Measurements from ENCODE around the gene CCDC88B. TPM values are rescaled to one million over a fixed set of nuclear protein-coding genes. Genes with fewer than 3 reads are reported as not detected.
A peak's percentile ranks its signal among the peaks of the same experiment; 100 is the strongest.

CCDC88B gene
- total RNA-seq, 1 donor from 2014 or later: 7.7 TPM

DNA sequence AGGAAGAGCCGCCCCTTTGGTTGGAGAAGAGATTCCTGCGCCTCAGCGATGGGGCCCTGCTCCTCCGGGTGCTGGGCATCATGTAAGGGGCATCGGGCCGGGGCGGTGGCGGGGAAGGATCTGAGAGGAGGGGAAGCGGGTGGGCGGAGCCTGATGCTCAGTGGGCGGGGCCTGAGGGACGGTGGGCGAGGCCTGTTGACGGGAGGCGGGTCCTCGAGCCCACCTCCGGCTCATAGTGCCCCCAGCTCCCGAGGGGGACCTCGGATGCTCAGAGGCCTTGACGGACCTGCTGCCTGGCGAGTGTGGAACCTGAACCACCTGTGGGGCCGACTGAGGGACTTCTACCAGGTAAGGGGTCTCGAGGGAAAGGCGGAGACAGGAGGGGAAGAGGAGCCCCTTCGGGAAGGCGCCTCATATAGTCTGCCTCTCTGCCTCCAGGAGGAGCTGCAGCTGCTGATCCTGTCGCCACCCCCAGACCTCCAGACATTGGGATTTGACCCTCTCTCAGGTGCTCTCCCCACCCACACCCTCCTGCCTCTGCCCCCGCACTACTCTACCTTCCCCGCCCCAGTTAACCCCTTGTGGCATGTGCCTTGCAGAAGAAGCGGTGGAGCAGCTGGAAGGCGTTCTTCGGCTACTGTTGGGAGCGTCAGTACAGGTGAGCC is 799 bp downstream of the CCDC88B start:
- ATAC-seq (ENCODE audit: poor library complexity): no peak
- intact Hi-C loops (cut with DNase I): no loop called here
- DNase-seq: peak; percentile 79

DNA sequence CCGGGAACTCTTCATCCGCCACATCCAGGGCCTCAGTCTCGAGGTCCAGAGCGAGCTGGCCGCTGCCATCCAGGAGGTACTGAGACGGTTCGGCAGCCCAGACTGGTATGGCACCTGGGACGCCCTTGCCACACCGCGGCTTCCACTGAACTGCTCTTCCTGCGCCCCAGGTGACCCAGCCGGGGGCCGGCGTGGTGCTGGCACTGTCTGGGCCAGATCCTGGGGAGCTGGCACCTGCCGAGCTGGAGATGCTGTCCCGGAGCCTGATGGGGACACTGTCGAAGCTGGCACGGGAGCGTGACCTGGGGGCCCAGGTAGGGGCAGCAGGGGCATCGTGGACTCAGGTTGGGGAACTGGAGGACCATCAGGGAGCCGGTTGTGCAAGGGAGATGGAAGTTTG is 1.4 kb downstream of the CCDC88B start:
- intact Hi-C loops (cut with DNase I): no loop called here
- DNase-seq: no peak
- ATAC-seq (ENCODE audit: poor library complexity): no peak

- intact Hi-C loops (cut with DNase I): no loop called here
Observed at GRCh38 chr11:64341851-64342791, 2.1 kb downstream of the CCDC88B start.

GRCh38 chr11:64342869-64343745 is 3.1 kb downstream of the CCDC88B start:
- DNase-seq (no peak), ATAC-seq (ENCODE audit: poor library complexity) (peak; percentile 42)
- intact Hi-C loops (cut with DNase I): no loop called here

More at GRCh38 chr11:64341851-64342791, 2.1 kb downstream of the CCDC88B start:
- ATAC-seq (ENCODE audit: poor library complexity) (peak; percentile 93), DNase-seq (peak; percentile 94)

DNA sequence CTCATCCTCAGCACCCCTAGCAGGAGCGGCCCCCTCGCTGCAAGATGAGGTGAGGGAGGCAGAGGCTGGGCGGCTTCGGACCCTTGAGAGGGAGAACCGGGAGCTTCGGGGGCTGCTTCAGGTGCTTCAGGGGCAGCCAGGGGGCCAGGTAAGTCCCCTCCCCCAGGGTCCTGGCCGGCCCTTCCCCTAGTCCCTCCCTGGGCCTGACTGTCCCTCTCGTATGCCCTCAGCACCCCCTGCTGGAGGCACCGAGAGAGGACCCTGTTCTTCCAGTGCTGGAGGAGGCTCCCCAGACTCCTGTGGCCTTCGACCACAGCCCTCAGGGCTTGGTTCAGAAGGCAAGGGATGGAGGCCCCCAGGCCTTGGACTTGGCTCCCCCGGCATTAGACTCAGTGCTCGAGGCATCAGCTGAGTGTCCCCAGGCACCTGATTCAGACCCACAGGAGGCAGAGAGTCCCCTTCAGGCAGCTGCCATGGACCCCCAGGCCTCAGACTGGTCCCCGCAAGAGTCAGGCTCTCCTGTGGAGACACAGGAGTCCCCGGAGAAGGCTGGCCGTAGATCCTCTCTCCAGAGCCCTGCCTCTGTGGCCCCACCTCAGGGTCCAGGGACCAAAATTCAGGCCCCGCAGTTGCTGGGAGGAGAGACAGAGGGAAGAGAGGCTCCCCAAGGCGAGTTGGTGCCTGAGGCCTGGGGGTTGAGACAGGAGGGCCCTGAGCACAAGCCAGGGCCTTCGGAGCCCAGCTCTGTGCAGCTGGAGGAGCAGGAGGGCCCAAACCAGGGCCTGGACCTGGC is 4.0 kb downstream of the CCDC88B start:
- intact Hi-C loops (cut with DNase I): no loop called here
- ATAC-seq (ENCODE audit: poor library complexity) (peak; percentile 40), DNase-seq (no peak)

DNA sequence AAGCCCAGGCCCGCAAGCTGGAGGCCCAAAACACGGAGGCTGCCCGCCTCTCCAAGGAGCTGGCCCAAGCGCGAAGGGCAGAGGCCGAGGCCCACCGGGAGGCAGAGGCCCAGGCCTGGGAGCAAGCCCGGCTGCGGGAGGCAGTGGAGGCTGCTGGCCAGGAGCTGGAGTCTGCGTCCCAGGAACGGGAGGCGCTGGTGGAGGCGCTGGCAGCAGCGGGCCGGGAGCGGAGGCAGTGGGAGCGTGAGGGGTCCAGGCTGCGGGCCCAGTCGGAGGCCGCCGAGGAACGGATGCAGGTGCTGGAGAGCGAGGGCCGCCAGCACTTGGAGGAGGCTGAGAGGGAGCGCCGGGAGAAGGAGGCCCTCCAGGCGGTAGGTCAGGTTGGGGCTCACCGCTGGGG is 4.8 kb downstream of the CCDC88B start:
- ATAC-seq (ENCODE audit: poor library complexity) (no peak), DNase-seq (no peak)
- intact Hi-C loops (cut with DNase I): no loop called here

DNA sequence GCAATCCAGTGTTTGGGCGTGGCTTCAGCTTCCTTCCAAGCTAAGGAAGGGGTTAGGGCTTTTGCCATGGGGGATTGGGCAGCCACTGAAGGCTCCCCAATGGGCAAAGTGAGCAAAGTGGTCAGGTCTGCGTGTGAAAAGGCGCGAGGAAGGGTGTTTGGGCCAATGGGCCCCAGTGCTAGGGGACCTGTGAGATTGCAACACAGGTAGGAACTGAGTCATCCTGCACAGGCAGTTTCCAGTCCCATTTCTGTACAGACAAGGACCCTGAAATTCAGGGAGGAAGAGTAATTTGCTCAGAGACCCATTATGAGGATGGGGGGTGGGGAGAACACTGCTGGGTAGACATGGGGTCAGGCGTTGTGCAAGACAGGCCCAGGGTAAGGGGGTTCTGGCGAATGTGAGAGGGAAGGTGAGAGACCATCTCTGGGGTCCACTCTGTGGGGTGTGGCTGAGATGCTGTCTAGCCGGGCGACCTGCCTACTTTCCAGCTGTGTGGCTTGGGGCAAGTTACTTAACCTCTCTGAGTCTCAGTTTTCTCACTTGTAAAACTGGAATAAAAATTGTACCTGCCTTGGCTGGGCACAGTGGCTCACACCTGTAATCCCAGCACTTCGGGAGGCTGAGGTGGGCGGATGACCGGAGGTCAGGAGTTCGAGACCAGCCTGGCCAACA is 7.3 kb downstream of the CCDC88B start:
- intact Hi-C loops (cut with DNase I): no loop called here
- no peak for ATAC-seq (ENCODE audit: poor library complexity)

GRCh38 chr11:64348383-64349024 is 8.5 kb downstream of the CCDC88B start:
- ATAC-seq (ENCODE audit: poor library complexity) (no peak), DNase-seq (no peak)
- intact Hi-C loops (cut with DNase I): no loop called here

More for the DNA sequence above, 7.3 kb downstream of the CCDC88B start:
- no peak for DNase-seq

- ATAC-seq (ENCODE audit: poor library complexity) (no peak), DNase-seq (no peak)
- intact Hi-C loops (cut with DNase I): no loop called here
Observed at GRCh38 chr11:64349025-64349387, 9.0 kb downstream of the CCDC88B start.

- DNase-seq: no peak
- no peak for ATAC-seq (ENCODE audit: poor library complexity)
- intact Hi-C loops (cut with DNase I): no loop called here
Observed at GRCh38 chr11:64349404-64349803, 9.4 kb downstream of the CCDC88B start.

GRCh38 chr11:64351136-64351631 is 11.2 kb downstream of the CCDC88B start:
- ATAC-seq (ENCODE audit: poor library complexity) (no peak), DNase-seq (no peak)
- intact Hi-C loops (cut with DNase I): no loop called here

GRCh38 chr11:64352099-64352994 is 12.3 kb downstream of the CCDC88B start:
- intact Hi-C loops (cut with DNase I): no loop called here
- ATAC-seq (ENCODE audit: poor library complexity): no peak
- DNase-seq: no peak

DNA sequence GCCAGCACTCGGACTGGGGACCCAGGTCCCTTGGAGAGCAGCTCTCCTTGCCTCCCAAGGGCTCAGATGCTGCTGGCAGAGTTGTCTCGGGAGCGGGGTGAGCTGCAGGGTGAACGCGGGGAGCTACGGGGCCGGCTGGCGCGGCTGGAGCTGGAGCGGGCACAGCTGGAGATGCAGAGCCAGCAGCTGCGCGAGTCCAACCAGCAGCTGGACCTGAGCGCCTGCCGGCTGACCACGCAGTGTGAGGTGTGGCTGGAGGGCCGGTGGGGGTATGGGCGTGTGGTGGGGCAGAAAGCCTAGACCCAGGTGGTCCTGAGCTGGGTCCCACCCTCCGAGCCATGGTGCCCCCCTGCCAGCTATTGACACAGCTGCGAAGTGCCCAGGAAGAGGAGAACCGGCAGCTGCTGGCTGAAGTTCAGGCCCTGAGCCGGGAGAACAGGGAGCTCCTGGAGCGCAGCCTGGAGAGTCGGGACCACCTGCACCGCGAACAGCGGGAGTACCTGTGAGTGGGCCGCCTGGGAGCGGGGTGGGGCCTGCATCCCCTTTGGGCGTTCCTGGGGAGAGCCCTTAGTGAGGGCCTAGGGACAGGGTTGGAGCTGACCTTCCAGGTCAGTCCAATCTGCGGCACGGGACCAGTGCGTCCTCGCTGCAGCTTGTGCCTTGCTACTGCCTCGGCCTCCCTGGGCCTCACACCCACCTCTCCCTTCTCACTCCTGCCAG is 13.2 kb downstream of the CCDC88B start:
- ATAC-seq (ENCODE audit: poor library complexity) (no peak), DNase-seq (no peak)
- intact Hi-C loops (cut with DNase I): no loop called here

GRCh38 chr11:64353715-64354506 is 13.9 kb downstream of the CCDC88B start:
- ATAC-seq (ENCODE audit: poor library complexity) (no peak), DNase-seq (no peak)
- intact Hi-C loops (cut with DNase I): no loop called here
